Smooth muscle cell (in vitro differentiated cells): Measurements from ENCODE around the gene LCTL. TPM values are rescaled to one million over a fixed set of nuclear protein-coding genes. Genes with fewer than 3 reads are reported as not detected.

Experiments used
- DNase-seq: peaks from one replicate; lab custom pipeline; 2025; ENCODE audit not compliant: unreplicated experiment; lab: John Stamatoyannopoulos, UW
- H2AFZ ChIP-seq: fragments of 200-600 bp; sonication (generic); 2 replicates; pipeline ENCODE4 v1.6.0; 2016; ENCODE audit warnings: antibody characterized with exemption, low read depth, mild to moderate bottlenecking
- H3F3A ChIP-seq: fragments of 200-600 bp; sonication (generic); 2 replicates; pipeline ENCODE4 v1.6.0; 2017; ENCODE audit warnings: antibody characterized with exemption, low read depth
- H3K27ac ChIP-seq: fragments of 200-600 bp; sonication (generic); 2 replicates; pipeline ENCODE4 v1.5.1; 2016; ENCODE audit warnings: low read depth, mild to moderate bottlenecking
- H3K27me3 ChIP-seq: fragments of 200-600 bp; sonication (generic); 2 replicates; pipeline ENCODE4 v1.6.1; 2016; ENCODE audit warnings: low read depth, mild to moderate bottlenecking
- H3K36me3 ChIP-seq: fragments of 200-600 bp; sonication (generic); 2 replicates; pipeline ENCODE4 v1.5.1; 2016; ENCODE audit warnings: low read depth
- H3K4me1 ChIP-seq: fragments of 200-600 bp; sonication (generic); 2 replicates; pipeline ENCODE4 v1.5.1; 2016; ENCODE audit warnings: low read depth
- H3K4me2 ChIP-seq: fragments of 200-600 bp; sonication (generic); 2 replicates; pipeline ENCODE4 v1.6.0; 2016; ENCODE audit warnings: mild to moderate bottlenecking
- H3K4me3 ChIP-seq: fragments of 200-600 bp; sonication (generic); 2 replicates; pipeline ENCODE4 v1.5.1; 2016; ENCODE audit warnings: mild to moderate bottlenecking
- H3K79me2 ChIP-seq: fragments of 200-600 bp; sonication (generic); 2 replicates; pipeline ENCODE4 v1.6.0; 2016; ENCODE audit warnings: low read depth, mild to moderate bottlenecking
- H3K9ac ChIP-seq: fragments of 200-600 bp; sonication (generic); 2 replicates; pipeline ENCODE4 v1.6.0; 2016; ENCODE audit warnings: low read depth
- H3K9me3 ChIP-seq: fragments of 200-600 bp; sonication (generic); replicated peaks from 2 replicates; pipeline ENCODE4 v1.5.1; 2016; ENCODE audit warnings: low read depth
- H4K20me1 ChIP-seq: fragments of 200-600 bp; sonication (generic); 2 replicates; pipeline ENCODE4 v1.6.0; 2016; ENCODE audit warnings: low read depth
- WGBS: methylation state at CpG from one replicate; pipeline ENCODE4 v1.1.7; 2016; ENCODE audit warnings: low lambda C conversion rate; 5-methylcytosine and 5-hydroxymethylcytosine counted together
- polyA plus RNA-seq: library from polyadenylated mRNA; unstranded; fragments of >200 nt; fragmentation: Nextera tagmentation; extraction: Ambion mirVana; gene quantifications from 2 replicates; pipeline ENCODE4 v1.2.1, GENCODE V29; 2016
- total RNA-seq: library from RNA; depleted of rRNA; stranded (reverse); fragments of >200 nt; gene quantifications from 2 replicates; pipeline ENCODE4 v1.2.3, GENCODE V29; 2014
- TF ChIP-seq, protein P1 (sequence below): fragments of 200-600 bp; sonication (generic); IDR thresholded peaks from 2 replicates; pipeline ENCODE4 v1.5.1; 2017; ENCODE audit warnings: borderline replicate concordance, mild to moderate bottlenecking, antibody characterized with exemption; ENCODE audit not compliant: insufficient read depth, poor library complexity, severe bottlenecking

Gene LCTL
- total and polyA plus RNA-seq, 2 experiments from 2014 or later = 4.3 to 6.4 TPM

DNA sequence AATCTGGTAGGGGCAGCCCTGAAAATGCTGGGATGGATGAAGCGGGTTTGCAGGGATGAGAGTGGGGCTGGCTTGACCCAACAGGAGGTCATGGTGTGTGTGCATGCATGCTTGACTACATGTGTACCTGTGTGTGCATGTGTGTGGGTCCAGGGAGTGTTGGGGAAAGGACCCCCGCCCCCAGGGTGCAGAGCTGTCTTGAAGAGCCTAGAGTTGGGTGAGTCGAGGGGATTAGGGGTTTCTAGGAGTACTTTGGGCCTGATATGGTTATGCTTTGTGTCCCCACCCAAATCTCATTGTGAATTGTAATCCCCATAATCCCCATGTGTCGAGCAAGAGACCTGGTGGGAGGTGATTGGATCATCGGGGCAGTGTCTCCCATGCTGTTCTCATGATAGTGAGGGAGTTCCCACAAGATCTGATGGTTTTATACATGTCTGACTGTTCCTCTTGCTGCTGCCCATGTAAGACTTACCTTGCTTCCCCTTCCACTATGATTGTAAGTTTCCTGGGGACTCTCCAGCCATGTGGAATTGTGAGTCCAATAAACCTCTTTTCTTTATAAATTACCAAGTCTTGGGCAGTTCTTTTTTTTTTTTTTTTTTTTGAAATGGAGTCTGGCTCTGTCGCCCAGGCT, 5.2 kb upstream of the LCTL start:
- Histone ChIP-seq H3K4me2 (no peak overlapping the region), H3K9ac (no peak overlapping the region), H3K27ac (no peak overlapping the region), H3F3A (no peaks in the 10 kb centered on the region), H3K4me3 (no peak overlapping the region), H2AFZ (no peak overlapping the region), H3K4me1 (peaks cover 10% of the 10 kb centered on the region), H4K20me1 (no peaks in the 10 kb centered on the region), H3K9me3 (no peaks in the 10 kb centered on the region), H3K79me2 (no peaks in the 10 kb centered on the region), H3K27me3 (no peaks in the 10 kb centered on the region), H3K36me3 (no peaks in the 10 kb centered on the region)
- TF ChIP-seq, protein P1, sequence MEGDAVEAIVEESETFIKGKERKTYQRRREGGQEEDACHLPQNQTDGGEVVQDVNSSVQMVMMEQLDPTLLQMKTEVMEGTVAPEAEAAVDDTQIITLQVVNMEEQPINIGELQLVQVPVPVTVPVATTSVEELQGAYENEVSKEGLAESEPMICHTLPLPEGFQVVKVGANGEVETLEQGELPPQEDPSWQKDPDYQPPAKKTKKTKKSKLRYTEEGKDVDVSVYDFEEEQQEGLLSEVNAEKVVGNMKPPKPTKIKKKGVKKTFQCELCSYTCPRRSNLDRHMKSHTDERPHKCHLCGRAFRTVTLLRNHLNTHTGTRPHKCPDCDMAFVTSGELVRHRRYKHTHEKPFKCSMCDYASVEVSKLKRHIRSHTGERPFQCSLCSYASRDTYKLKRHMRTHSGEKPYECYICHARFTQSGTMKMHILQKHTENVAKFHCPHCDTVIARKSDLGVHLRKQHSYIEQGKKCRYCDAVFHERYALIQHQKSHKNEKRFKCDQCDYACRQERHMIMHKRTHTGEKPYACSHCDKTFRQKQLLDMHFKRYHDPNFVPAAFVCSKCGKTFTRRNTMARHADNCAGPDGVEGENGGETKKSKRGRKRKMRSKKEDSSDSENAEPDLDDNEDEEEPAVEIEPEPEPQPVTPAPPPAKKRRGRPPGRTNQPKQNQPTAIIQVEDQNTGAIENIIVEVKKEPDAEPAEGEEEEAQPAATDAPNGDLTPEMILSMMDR = no peak
- 94% methylated on average over 6 of the region's 6 CpGs for WGBS
- no peak for DNase-seq

DNA sequence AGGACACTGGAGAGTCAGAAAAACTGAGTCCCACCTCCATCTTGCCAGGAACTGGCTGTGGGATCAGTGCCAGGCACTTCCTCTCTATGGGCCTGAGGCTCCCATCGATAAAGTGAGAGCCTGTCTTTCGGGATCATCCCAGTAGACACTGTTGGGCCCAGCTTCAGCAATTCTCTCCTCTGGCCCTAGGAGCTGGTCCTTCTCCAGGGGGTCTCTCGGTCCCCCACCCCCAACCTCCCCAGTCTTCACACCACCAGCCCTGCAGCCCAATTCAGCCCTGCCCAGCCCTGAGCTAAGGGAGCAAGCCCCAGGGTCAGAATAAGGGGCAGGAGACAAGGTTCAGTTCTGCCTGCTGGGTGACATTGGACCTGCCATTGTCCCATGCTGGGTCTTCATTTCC, 4.5 kb upstream of the LCTL start:
- Histone ChIP-seq H3K27me3 (no peaks in the 10 kb centered on the region), H3K4me2 (no peak overlapping the region), H4K20me1 (no peaks in the 10 kb centered on the region), H3K9me3 (no peaks in the 10 kb centered on the region), H3K4me3 (no peak overlapping the region), H3F3A (no peaks in the 10 kb centered on the region), H3K36me3 (no peaks in the 10 kb centered on the region), H3K9ac (no peak overlapping the region), H3K4me1 (peaks cover 16% of the 10 kb centered on the region), H2AFZ (no peak overlapping the region), H3K27ac (no peak overlapping the region), H3K79me2 (no peaks in the 10 kb centered on the region)
- TF ChIP-seq, protein P1 = no peak
- DNase-seq = no peak
- WGBS = 100% methylated on average over 3 of the region's 3 CpGs

DNA sequence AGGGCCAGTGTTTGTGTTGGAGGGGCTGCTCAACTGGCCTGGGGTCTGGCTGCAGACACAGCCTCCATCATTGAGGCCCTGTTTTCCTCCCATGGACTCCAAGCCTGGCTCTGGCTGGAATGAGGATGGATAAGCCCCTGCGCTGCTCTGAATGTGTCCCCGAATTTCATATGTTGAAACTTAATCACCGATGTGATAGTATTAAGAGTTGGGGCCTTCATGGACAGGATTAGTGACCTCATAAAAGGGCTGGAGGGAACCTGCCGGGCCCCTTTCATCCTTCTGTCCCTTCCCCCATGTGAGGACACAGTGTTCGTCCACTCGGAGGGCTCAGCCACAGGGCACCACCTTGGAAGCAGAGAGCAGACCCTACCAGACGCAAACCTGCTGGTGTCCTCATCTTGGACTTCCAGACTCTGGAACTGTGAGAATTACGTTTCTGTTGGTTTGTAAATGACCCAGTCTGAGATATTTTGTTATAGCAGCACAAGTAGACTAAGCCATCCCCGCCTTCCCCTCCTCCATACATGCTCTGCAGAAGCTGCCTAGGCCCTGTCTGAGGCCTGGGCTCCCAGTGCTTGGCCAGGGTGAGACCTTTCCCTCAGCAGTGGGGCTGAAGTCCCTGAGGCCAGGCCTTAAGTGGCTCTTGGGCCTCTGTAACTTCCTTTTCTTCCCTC, 3.8 kb upstream of the LCTL start:
- Histone ChIP-seq H3K9me3 (no peaks in the 10 kb centered on the region), H3K4me2 (no peak overlapping the region), H3K27ac (no peak overlapping the region), H3K36me3 (no peaks in the 10 kb centered on the region), H4K20me1 (no peaks in the 10 kb centered on the region), H3K79me2 (no peaks in the 10 kb centered on the region), H3K9ac (no peak overlapping the region), H3K4me3 (no peak overlapping the region), H3K27me3 (no peaks in the 10 kb centered on the region), H2AFZ (no peak overlapping the region), H3F3A (no peaks in the 10 kb centered on the region), H3K4me1 (peaks cover 22% of the 10 kb centered on the region)
- TF ChIP-seq, protein P1 = no peak
- WGBS = 85% methylated on average over 9 of the region's 9 CpGs
- no peak for DNase-seq
